Measurements from ENCODE around the gene ARID1B.

Gene ARID1B

DNA sequence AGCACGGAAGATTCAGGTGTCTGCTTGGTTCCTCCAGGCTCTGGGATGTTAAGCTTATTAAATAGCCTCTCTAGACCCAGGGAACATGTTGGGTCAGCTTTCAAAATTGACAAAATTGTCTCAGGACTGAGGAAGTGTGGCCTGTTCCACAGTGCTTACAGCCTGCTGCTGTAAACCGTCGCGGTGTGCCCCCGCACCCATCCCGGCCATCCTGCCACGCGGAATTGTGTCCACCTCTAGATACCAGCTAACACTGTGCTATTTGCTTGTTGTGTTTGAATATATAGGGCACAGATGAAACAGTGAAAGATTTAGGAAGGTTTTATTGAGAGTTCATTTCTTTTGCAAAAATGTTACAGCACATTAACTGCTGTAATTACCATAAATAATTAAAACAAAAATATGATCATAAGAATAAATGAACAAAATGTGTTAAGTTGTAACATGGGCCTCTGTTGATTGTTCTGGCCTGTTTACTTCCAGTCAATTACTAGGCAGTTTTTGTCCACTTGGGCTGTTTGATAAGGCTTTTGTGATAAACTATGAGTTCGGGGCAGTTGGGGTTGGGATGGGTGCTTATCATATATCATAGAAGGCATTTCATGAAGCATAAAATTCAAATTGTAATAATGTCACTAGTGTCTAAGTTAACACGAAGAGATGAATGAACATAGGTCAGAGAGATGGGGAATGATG is 77.4 kb downstream of the ARID1B start:
- no peak for DNase-seq

DNA sequence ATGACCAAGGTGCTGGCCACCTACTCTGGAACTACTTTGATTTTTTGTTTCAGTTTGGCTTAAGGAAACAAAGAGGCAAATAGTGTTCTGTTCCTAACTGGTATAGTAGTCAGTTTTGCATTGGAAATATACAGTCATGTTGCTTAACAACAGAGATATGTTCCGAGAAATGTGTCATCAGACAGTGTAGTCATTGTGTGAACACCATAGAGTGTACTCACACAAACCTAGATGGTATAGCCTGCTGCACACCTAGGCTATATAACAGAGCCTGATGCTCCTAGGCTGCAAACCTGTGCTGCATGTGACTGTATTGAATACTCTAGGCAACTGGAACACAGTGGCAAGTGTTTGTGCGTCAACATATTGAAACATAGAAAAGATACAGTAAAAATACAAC is 80.4 kb downstream of the ARID1B start:
- DNase-seq = no peak

GRCh38 chr6:156859686-156860085 is 82.5 kb downstream of the ARID1B start:
- no peak for DNase-seq

GRCh38 chr6:156862711-156863110 is 85.5 kb downstream of the ARID1B start:
- DNase-seq = no peak

DNA sequence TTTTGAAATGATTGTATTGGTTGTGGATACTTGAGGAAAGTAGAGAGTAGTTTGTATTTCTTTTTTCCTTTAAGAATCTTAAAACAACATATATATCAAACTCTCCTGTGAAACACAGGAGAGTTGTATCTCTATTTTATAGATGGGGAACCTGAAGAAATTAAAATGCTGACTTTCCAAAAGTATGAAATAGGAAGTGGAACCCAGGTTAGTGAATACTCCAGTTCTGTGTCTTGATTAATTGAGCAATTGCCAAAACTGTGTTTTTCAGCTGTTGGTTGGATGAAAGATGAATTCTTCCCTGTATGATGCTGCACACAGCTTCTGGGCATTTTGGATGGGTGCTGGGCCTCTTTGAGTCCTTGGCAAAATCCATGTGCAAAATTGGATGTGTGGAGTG is 86.3 kb downstream of the ARID1B start:
- no peak for DNase-seq

GRCh38 chr6:156864557-156864956 is 87.4 kb downstream of the ARID1B start:
- DNase-seq = no peak

- DNase-seq = no peak
Measured at GRCh38 chr6:156865019-156865629, 87.9 kb downstream of the ARID1B start.

DNA sequence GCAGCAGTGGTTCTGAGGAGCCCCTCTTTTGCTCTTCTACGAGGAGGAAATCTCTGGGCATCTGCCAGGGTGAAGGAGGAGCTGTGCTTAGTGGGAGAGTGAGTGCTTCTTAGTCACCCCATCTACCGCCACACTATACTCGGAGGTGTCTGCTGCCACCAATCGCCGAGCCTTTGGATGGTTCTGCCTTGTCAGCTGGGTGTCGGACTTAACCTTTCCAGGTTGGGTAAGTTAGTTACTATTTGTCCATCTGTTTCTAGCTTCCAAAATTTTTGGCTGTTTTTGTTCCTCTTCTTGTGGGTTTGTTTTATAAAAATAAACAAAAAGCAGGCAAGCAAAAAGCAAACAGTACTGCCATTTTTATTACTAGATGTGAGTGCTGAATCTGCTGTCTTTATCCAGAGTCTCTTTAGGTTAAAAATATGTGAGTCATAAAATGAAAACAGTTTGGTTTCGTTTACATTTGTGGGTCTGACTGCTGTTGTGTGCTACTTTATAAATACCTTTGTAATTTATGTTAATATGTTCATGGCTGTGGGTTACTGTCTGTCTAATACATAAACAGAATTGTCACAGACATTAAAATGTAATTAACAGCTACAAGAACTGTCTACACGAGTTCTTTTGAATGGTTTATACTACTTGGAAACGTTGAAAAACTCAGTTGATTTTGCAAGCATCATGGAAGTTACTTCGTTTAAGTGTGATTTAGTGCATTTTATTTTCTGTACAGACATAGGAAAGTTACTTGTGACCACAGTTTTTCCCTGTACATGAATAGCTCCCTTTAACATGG is 89.2 kb downstream of the ARID1B start:
- no peak for DNase-seq

- DNase-seq = no peak
Measured at GRCh38 chr6:156867121-156867520, 89.9 kb downstream of the ARID1B start.

- no peak for DNase-seq
Measured at GRCh38 chr6:156868385-156868784, 91.2 kb downstream of the ARID1B start.

- DNase-seq = no peak
Measured at GRCh38 chr6:156869980-156870398, 92.8 kb downstream of the ARID1B start.

- no peak for DNase-seq
Measured at GRCh38 chr6:156870924-156871539, 93.9 kb downstream of the ARID1B start.

DNA sequence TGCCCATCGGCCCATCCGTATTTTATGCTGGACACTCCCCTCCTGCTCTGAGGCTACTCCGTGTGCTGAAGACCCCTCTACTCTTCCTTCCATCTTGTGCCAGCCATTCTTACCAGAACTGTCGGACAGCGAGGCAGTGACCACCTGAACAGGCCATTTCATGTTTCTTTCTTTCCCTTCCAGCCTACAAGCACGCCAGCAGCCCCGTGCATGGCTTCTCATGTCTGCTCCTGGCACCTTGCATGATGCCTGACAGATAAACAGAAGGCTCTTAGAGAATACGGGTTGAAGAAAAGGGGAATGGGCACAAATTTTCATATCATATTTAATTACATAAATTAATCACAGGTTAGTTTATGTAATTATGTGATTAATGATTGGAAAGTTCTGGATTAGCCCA is 95.7 kb downstream of the ARID1B start:
- DNase-seq = no peak

- DNase-seq = no peak
Measured at GRCh38 chr6:156873654-156874380, 96.6 kb downstream of the ARID1B start.

DNA sequence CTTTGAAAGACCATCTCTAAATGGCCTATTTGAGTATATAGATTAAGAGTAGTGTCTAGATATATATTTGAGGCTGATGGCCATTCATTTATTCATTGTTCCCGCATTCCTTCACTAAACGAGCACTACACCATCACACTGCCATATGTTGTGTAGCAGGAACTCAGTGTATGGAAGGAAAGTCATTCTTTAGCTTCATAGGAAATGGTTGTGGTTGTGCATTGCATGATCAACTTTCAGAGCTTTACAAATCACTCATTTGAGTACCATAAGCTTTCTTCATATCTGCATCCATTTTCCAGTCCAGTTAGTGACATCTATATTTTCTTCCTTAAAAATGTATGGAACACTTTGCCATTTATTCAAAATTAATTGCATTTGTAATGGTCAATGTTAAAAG is 97.9 kb downstream of the ARID1B start:
- DNase-seq = no peak

DNA sequence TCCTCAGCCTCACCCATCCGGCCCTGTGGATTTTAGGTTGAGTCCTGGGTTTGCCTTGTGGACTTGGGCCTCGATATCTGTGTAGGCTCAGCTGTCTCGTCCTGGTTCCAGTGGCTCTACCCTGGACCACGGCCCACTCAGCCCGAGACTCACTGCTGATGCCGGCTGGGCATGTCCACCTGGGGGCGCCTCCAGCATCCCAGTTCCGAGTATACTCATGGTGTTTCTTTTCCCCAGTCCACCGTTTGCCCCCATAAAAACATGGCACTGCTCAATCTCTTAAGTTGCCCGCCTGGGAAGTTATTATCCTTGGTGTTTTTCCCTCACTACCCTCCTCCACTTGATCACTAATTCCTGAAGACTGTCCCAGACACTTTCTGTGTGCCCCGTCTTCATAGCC is 99.1 kb downstream of the ARID1B start:
- DNase-seq = no peak

DNA sequence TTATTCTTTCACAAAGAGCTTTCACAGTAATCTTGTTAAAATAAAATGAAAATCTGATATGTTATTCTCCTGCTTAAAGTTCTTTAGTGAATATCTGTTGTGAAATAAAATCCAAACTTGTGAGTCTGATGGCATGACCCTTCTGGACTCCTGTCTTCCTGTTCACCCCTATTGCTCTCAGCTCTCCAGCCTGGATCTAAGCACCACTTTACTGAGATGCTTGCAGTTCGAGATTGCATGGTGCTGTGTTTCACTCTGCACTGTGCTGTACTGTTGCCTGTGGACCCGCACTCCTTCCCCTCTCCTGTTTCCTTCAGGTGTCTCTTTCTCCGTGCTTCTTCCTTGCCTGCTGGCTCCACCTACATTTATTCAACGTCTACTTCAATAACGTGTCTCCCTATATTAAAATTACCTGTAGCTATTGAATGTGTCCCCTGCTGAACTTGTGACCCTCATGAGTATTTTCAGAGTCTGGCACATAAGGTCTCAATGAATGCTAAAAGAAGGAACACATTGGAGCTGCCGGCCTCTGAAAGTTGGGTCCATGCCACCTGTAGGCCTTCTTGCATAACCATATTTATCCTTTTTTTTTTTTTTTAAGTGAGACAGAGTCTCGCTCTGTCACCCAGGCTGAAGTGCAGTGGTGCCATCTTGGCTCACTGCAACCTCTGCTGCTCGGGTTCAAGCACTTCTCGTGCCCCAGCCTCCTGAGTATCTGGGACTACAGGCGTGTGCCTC is 100.1 kb downstream of the ARID1B start:
- DNase-seq = no peak

- DNase-seq = no peak
Measured at GRCh38 chr6:156878681-156879080, 101.5 kb downstream of the ARID1B start.

- no peak for DNase-seq
Measured at GRCh38 chr6:156879186-156879585, 102.0 kb downstream of the ARID1B start.

- no peak for DNase-seq
Measured at GRCh38 chr6:156879591-156879990, 102.4 kb downstream of the ARID1B start.

- no peak for DNase-seq
Measured at GRCh38 chr6:156880913-156881312, 103.7 kb downstream of the ARID1B start.
